PC-9 (cell line): Measurements from ENCODE around the gene SOX15.

Experiments used
- EZH2 ChIP-seq: fragments of 200-600 bp; sonication (generic); IDR thresholded peaks from 2 replicates; pipeline ENCODE4 v1.8.0; 2017; ENCODE audit warnings: antibody characterized with exemption, low read depth
- TF ChIP-seq, protein P1 (sequence below): fragments of 200-600 bp; sonication (generic); conservative IDR thresholded peaks from 2 replicates; pipeline ENCODE4 v1.6.1; 2017; ENCODE audit warnings: mixed run types, antibody characterized with exemption, mild to moderate bottlenecking, moderate library complexity

DNA sequence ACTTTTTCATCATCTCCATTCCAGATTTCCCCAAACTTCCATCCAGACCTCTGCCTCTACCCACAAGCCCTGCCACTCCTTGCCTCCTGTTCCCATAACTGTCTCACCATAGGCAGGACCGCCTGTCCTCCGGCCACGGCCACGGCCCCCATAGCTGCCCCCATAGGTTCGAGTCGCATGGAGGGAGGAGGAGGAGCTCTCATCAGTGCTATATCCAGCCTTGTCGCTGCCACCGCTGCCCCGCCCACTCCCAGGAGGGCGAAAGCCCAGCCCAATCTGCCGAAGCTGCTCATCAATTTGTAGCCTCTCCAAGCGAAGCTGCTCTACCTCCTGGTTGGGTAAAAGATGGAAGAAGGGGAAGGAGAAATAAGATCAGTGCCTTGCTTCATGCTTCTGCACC is 3.4 kb upstream of the SOX15 start:
- TF ChIP-seq, protein P1, sequence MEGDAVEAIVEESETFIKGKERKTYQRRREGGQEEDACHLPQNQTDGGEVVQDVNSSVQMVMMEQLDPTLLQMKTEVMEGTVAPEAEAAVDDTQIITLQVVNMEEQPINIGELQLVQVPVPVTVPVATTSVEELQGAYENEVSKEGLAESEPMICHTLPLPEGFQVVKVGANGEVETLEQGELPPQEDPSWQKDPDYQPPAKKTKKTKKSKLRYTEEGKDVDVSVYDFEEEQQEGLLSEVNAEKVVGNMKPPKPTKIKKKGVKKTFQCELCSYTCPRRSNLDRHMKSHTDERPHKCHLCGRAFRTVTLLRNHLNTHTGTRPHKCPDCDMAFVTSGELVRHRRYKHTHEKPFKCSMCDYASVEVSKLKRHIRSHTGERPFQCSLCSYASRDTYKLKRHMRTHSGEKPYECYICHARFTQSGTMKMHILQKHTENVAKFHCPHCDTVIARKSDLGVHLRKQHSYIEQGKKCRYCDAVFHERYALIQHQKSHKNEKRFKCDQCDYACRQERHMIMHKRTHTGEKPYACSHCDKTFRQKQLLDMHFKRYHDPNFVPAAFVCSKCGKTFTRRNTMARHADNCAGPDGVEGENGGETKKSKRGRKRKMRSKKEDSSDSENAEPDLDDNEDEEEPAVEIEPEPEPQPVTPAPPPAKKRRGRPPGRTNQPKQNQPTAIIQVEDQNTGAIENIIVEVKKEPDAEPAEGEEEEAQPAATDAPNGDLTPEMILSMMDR, result no peak
- TF ChIP-seq EZH2, result no peak
